H1 (cell line): ENCODE data around the gene LOXL4. TPM values are rescaled to one million over a fixed set of nuclear protein-coding genes. Genes with fewer than 3 reads are reported as not detected.

Experiments
- BRCA1 ChIP-seq: IDR thresholded peaks from 2 replicates; pipeline ENCODE4 v1.6.1; 2012; ENCODE audit warnings: low read depth, low read length, improper control_type of control experiment
- RBBP5 ChIP-seq: IDR thresholded peaks from 2 replicates; pipeline ENCODE4 v1.7.1; 2012; ENCODE audit warnings: low read depth, mild to moderate bottlenecking, inconsistent platforms, low read length, moderate library complexity, borderline replicate concordance
- YY1 ChIP-seq: IDR thresholded peaks from 2 replicates; pipeline ENCODE4 v1.6.1; 2011; ENCODE audit warnings: low read depth, mild to moderate bottlenecking, low read length
- polyA plus RNA-seq, 7 experiments: library from polyadenylated mRNA; depleted of rRNA in 3 of 7; stranded (reverse) in 5 of 7; unstranded in 2 of 7; fragments of >200 nt in 5 of 7; fragments of 200-250 nt in 2 of 7; gene quantifications; 1 replicate in 5 of 7; 2 replicates in 1 of 7; 4 replicates in 1 of 7; pipeline versions ENCODE4 v1.2.1 to v1.2.3, GENCODE V29; 2011 to 2013; ENCODE audit warnings: missing spikeins in 2 of 7, mixed read lengths in 2 of 7
- total RNA-seq: library from RNA; stranded (reverse); fragmentation: NEBNext Ultra II Directional; extraction: Animal tissue kit (Norgen Biotek cat#: 25700); gene quantifications from 2 replicates; pipeline ENCODE4 v1.2.1, GENCODE V29; 2021

LOXL4 gene
- total and polyA plus RNA-seq, 2 of the 8 experiments (the other 6 are each of a cell fraction or from before 2014, with no cell fraction given), result 0.13 to 0.27 TPM

GRCh38 chr10:98313598-98313997 lies 45.6 kb upstream of the LOXL4 start (continued):
- TF ChIP-seq RBBP5 (no peak), YY1 (no peak), BRCA1 (no peak)
